Hepatocyte (in vitro differentiated cells): ENCODE data around the gene PKD2L2.

Experiments used
- CTCF ChIP-seq: fragments of 200-600 bp; sonication (generic); IDR thresholded peaks from 2 replicates; pipeline ENCODE4 v1.5.1; 2016; ENCODE audit warnings: antibody characterized with exemption, mild to moderate bottlenecking; ENCODE audit not compliant: poor library complexity
- EZH2 ChIP-seq: fragments of 200-600 bp; sonication (generic); IDR thresholded peaks from 2 replicates; pipeline ENCODE4 v1.6.1; 2016; ENCODE audit warnings: antibody characterized with exemption, mild to moderate bottlenecking, borderline replicate concordance
- EZH2phosphoT487 ChIP-seq: fragments of 200-600 bp; sonication (generic); IDR thresholded peaks from one replicate; pipeline ENCODE4 v1.6.1; 2018; ENCODE audit warnings: antibody characterized with exemption, mild to moderate bottlenecking, low read depth, moderate library complexity; ENCODE audit not compliant: unreplicated experiment, severe bottlenecking

- no peak for TF ChIP-seq CTCF
- TF ChIP-seq EZH2, result no peak
- no peak for TF ChIP-seq EZH2phosphoT487
These were observed 27.7 kb downstream of the PKD2L2 start for GRCh38 chr5:137916923-137917322.
